ENCODE measurements around the gene CC2D2B. TPM values are rescaled to one million over a fixed set of nuclear protein-coding genes. Genes with fewer than 3 reads are reported as not detected.

Gene CC2D2B
- total and polyA plus RNA-seq, 2 of the 13 experiments (the other 11 are each of a cell fraction or from before 2014, with no cell fraction given): 0.20 TPM; not detected in 1

DNA sequence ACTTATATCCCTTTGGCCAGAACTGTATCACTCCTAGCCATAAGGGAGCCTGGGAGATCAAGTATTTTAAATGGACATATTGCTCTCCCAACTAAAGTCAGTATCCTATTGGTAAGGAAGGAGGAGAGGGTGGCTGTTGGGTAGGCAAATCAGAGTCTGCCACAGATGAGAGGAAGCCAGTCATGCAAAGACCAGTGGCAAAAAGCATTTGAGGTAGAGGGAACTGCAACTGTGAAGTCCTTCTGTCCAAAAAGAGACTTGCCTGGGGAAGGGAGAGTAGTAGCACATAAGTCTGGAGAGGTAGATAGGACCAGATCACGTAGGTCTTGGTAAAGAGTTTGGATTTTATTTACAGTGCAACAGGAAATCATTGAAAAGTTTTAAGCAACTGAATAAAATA is 126.8 kb downstream of the CC2D2B start:
- 65% methylated on average over 1 of the region's 1 CpG for WGBS (ENCODE audit: low lambda C conversion rate)
- ATAC-seq (no peak), FAIRE-seq (no peak), DNase-seq (ENCODE audit: low spot score) (no peak)
- Histone ChIP-seq H3K4me2 (ENCODE audit: low read depth, low read length) (no peak overlapping the region), H3K36me3 (replicated peaks in 1 of 2; ENCODE audit: control insufficient read depth in 1 of 2, insufficient read depth in 2 of 2, low read length in 2 of 2) (no peaks in the 10 kb centered on the region), H3K27ac (ENCODE audit: extremely low read length, insufficient read depth, low read length) (no peak overlapping the region), H3K79me2 (ENCODE audit: insufficient read depth, low read length) (no peaks in the 10 kb centered on the region), H3K9me3 (ENCODE audit: low read length) (no peaks in the 10 kb centered on the region), H3K27me3 (ENCODE audit: control insufficient read depth in 1 of 2, insufficient read depth in 2 of 2, low read length in 2 of 2) (no peaks in the 10 kb centered on the region), H4K20me1 (ENCODE audit: insufficient read depth, low read length) (no peaks in the 10 kb centered on the region), H3K9ac (ENCODE audit: insufficient read depth, low read depth, low read length) (no peak overlapping the region), H2AFZ (ENCODE audit: low read length) (no peak overlapping the region), H3K4me1 (ENCODE audit: insufficient read depth, low read length) (no peaks in the 10 kb centered on the region), H3K4me3 (replicated peaks in 1 of 3; ENCODE audit: insufficient read depth in 1 of 3, low read depth in 2 of 3, low read length in 3 of 3) (no peak overlapping the region)
- CTCF ChIA-PET (ENCODE audit: low intra/inter-chr PET ratio, low total read pairs): no interaction called here
- intact Hi-C loops (cut with micrococcal nuclease; ENCODE audit: unreplicated experiment): no loop called here
- POLR2A ChIA-PET: no interaction called here
- in situ Hi-C loops (cut with HindIII; ENCODE audit: extremely low pct_ligation_motif_present, low pct_unique_long_range_greater_than_20kb): no loop called here
- no peak for TF ChIP-seq FIP1L1 (IDR thresholded peaks at IDR 0.05; ENCODE audit: borderline replicate concordance, insufficient read depth, low read depth, low read length)
- TF ChIP-seq HNRNPLL (IDR thresholded peaks at IDR 0.05; ENCODE audit: low read depth, low read length, poor library complexity, severe bottlenecking): no peak
- TF ChIP-seq ETV5 (CRISPR knock-in tag; IDR thresholded peaks at IDR 0.05; ENCODE audit: borderline replicate concordance): no peak
- no peak for TF ChIP-seq HNRNPL (IDR thresholded peaks at IDR 0.05; ENCODE audit: low read depth, low read length)
- TF ChIP-seq, protein P1, sequence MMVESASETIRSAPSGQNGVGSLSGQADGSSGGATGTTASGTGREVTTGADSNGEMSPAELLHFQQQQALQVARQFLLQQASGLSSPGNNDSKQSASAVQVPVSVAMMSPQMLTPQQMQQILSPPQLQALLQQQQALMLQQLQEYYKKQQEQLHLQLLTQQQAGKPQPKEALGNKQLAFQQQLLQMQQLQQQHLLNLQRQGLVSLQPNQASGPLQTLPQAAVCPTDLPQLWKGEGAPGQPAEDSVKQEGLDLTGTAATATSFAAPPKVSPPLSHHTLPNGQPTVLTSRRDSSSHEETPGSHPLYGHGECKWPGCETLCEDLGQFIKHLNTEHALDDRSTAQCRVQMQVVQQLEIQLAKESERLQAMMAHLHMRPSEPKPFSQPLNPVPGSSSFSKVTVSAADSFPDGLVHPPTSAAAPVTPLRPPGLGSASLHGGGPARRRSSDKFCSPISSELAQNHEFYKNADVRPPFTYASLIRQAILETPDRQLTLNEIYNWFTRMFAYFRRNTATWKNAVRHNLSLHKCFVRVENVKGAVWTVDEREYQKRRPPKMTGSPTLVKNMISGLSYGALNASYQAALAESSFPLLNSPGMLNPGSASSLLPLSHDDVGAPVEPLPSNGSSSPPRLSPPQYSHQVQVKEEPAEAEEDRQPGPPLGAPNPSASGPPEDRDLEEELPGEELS (CRISPR knock-in tag; IDR thresholded peaks at IDR 0.05): no peak
- no peak for TF ChIP-seq MAFF (IDR thresholded peaks at IDR 0.05; ENCODE audit: low read depth, low read length)
- TF ChIP-seq, protein P2, sequence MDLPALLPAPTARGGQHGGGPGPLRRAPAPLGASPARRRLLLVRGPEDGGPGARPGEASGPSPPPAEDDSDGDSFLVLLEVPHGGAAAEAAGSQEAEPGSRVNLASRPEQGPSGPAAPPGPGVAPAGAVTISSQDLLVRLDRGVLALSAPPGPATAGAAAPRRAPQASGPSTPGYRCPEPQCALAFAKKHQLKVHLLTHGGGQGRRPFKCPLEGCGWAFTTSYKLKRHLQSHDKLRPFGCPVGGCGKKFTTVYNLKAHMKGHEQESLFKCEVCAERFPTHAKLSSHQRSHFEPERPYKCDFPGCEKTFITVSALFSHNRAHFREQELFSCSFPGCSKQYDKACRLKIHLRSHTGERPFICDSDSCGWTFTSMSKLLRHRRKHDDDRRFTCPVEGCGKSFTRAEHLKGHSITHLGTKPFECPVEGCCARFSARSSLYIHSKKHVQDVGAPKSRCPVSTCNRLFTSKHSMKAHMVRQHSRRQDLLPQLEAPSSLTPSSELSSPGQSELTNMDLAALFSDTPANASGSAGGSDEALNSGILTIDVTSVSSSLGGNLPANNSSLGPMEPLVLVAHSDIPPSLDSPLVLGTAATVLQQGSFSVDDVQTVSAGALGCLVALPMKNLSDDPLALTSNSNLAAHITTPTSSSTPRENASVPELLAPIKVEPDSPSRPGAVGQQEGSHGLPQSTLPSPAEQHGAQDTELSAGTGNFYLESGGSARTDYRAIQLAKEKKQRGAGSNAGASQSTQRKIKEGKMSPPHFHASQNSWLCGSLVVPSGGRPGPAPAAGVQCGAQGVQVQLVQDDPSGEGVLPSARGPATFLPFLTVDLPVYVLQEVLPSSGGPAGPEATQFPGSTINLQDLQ (CRISPR knock-in tag; IDR thresholded peaks at IDR 0.05): no peak
- no peak for TF ChIP-seq DNMT3B (CRISPR knock-in tag; conservative IDR thresholded peaks at IDR 0.05)
- no peak for TF ChIP-seq ZNF557 (CRISPR knock-in tag; IDR thresholded peaks at IDR 0.05)
- no peak for TF ChIP-seq PRMT3 (CRISPR knock-in tag; IDR thresholded peaks at IDR 0.05; ENCODE audit: borderline replicate concordance, low read depth)
- no peak for TF ChIP-seq MBD4 (IDR thresholded peaks at IDR 0.05; ENCODE audit: borderline replicate concordance, low read length)
- TF ChIP-seq JDP2 (CRISPR knock-in tag; IDR thresholded peaks at IDR 0.05; ENCODE audit: borderline replicate concordance): no peak
- no peak for TF ChIP-seq ZNF543 (CRISPR knock-in tag; IDR thresholded peaks at IDR 0.05)
- no TSS peak for BruUV-seq (replicated peaks)
